Measurements from ENCODE around the gene TRMO.

DNA sequence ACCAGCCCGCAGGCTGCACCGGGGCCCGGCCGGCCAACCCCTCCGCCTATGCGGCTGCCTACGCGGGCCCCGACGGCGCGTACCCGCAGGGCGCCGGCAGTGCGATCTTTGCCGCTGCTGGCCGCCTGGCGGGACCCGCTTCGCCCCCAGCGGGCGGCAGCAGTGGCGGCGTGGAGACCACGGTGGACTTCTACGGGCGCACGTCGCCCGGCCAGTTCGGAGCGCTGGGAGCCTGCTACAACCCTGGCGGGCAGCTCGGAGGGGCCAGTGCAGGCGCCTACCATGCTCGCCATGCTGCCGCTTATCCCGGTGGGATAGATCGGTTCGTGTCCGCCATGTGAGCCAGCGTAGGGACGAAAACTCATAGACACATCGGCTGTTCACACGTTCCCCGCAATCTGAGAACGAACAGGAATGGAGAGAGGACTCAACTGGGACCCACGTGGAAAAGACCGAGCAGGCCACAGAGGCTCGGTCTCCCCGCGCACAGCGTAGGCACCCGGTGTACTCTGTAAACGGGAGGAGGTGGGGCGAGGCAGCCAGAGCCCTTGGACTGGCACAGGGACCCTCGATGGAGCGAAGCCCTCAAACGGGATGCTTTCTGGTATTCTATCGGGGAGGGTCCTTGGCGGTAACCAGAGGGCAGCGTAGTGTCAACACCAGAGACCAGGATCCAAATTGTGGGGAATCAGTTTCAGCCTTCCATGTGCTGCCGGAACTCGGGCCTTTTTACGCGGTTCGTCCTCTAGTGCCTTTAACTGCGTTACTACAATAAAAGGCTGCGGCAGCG, 67.4 kb downstream of the TRMO start:
- no peak for TF ChIP-seq CREB1 (IDR thresholded peaks at IDR 0.05)
- TF ChIP-seq, protein P1, sequence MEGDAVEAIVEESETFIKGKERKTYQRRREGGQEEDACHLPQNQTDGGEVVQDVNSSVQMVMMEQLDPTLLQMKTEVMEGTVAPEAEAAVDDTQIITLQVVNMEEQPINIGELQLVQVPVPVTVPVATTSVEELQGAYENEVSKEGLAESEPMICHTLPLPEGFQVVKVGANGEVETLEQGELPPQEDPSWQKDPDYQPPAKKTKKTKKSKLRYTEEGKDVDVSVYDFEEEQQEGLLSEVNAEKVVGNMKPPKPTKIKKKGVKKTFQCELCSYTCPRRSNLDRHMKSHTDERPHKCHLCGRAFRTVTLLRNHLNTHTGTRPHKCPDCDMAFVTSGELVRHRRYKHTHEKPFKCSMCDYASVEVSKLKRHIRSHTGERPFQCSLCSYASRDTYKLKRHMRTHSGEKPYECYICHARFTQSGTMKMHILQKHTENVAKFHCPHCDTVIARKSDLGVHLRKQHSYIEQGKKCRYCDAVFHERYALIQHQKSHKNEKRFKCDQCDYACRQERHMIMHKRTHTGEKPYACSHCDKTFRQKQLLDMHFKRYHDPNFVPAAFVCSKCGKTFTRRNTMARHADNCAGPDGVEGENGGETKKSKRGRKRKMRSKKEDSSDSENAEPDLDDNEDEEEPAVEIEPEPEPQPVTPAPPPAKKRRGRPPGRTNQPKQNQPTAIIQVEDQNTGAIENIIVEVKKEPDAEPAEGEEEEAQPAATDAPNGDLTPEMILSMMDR (IDR thresholded peaks at IDR 0.05; ENCODE audit: control extremely low read depth in 1 of 3, insufficient read depth in 1 of 3, low read depth in 1 of 3, low read length in 3 of 3), result no peak
- no peak for TF ChIP-seq CHD2 (IDR thresholded peaks at IDR 0.05; ENCODE audit: low read length)
- TF ChIP-seq POLR2A (IDR thresholded peaks at IDR 0.05; ENCODE audit: control extremely low read depth in 1 of 2, low read depth in 2 of 2, low read length in 2 of 2), result no peak

Data from H1 (cell line).